ENCODE results near the gene FAM210A.

GRCh38 chr18:13630716-13631268 lies 95.6 kb downstream of the FAM210A start:
- no peak for TF ChIP-seq CTCF (IDR thresholded peaks at IDR 0.05)
- TF ChIP-seq POLR2AphosphoS5 (IDR thresholded peaks at IDR 0.05; ENCODE audit: low read depth, low read length), result no peak
- TF ChIP-seq SIN3A (IDR thresholded peaks at IDR 0.05; ENCODE audit: borderline replicate concordance, insufficient read depth, low read depth, low read length), result no peak
